ENCODE results near the gene PRKN.

The PRKN gene

DNA sequence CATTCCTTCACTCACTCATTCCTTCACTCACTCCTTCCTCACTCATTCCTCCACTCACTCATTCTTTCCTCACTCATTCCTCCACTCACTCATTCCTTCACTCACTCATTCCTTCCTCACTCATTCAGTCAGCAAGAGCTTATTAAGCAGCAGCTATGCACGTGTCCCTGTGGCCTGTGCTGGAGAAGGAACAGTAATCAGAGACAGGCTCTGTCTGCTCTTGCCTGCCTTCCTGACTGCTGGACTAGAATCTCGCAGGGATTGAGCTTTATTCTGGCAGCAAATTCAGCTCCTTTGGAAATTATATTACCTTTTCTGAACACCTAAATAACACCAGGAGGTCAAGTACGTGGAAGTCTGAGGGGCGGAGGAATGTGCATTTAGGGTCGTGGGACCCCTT is 1314.8 kb downstream of the PRKN start (continued):
- TF ChIP-seq, protein P1, sequence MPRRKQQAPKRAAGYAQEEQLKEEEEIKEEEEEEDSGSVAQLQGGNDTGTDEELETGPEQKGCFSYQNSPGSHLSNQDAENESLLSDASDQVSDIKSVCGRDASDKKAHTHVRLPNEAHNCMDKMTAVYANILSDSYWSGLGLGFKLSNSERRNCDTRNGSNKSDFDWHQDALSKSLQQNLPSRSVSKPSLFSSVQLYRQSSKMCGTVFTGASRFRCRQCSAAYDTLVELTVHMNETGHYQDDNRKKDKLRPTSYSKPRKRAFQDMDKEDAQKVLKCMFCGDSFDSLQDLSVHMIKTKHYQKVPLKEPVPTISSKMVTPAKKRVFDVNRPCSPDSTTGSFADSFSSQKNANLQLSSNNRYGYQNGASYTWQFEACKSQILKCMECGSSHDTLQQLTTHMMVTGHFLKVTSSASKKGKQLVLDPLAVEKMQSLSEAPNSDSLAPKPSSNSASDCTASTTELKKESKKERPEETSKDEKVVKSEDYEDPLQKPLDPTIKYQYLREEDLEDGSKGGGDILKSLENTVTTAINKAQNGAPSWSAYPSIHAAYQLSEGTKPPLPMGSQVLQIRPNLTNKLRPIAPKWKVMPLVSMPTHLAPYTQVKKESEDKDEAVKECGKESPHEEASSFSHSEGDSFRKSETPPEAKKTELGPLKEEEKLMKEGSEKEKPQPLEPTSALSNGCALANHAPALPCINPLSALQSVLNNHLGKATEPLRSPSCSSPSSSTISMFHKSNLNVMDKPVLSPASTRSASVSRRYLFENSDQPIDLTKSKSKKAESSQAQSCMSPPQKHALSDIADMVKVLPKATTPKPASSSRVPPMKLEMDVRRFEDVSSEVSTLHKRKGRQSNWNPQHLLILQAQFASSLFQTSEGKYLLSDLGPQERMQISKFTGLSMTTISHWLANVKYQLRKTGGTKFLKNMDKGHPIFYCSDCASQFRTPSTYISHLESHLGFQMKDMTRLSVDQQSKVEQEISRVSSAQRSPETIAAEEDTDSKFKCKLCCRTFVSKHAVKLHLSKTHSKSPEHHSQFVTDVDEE (CRISPR knock-in tag; IDR thresholded peaks at IDR 0.05), result no peak
- TF ChIP-seq, protein P2, sequence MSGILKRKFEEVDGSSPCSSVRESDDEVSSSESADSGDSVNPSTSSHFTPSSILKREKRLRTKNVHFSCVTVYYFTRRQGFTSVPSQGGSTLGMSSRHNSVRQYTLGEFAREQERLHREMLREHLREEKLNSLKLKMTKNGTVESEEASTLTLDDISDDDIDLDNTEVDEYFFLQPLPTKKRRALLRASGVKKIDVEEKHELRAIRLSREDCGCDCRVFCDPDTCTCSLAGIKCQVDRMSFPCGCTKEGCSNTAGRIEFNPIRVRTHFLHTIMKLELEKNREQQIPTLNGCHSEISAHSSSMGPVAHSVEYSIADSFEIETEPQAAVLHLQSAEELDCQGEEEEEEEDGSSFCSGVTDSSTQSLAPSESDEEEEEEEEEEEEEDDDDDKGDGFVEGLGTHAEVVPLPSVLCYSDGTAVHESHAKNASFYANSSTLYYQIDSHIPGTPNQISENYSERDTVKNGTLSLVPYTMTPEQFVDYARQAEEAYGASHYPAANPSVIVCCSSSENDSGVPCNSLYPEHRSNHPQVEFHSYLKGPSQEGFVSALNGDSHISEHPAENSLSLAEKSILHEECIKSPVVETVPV (CRISPR knock-in tag; IDR thresholded peaks at IDR 0.05), result no peak
- TF ChIP-seq OSR1 (CRISPR knock-in tag; IDR thresholded peaks at IDR 0.05), result no peak
- TF ChIP-seq PPARA (CRISPR knock-in tag; IDR thresholded peaks at IDR 0.05; ENCODE audit: borderline replicate concordance), result no peak
- no peak for TF ChIP-seq ZFP3 (CRISPR knock-in tag; IDR thresholded peaks at IDR 0.05)
- no peak for TF ChIP-seq ESRRG (CRISPR knock-in tag; IDR thresholded peaks at IDR 0.05)
- TF ChIP-seq ZNF8 (CRISPR knock-in tag; IDR thresholded peaks at IDR 0.05), result no peak
- no peak for TF ChIP-seq CSDC2 (CRISPR knock-in tag; IDR thresholded peaks at IDR 0.05)
- no peak for TF ChIP-seq ZFP30 (CRISPR knock-in tag; IDR thresholded peaks at IDR 0.05)
- TF ChIP-seq, protein P3, sequence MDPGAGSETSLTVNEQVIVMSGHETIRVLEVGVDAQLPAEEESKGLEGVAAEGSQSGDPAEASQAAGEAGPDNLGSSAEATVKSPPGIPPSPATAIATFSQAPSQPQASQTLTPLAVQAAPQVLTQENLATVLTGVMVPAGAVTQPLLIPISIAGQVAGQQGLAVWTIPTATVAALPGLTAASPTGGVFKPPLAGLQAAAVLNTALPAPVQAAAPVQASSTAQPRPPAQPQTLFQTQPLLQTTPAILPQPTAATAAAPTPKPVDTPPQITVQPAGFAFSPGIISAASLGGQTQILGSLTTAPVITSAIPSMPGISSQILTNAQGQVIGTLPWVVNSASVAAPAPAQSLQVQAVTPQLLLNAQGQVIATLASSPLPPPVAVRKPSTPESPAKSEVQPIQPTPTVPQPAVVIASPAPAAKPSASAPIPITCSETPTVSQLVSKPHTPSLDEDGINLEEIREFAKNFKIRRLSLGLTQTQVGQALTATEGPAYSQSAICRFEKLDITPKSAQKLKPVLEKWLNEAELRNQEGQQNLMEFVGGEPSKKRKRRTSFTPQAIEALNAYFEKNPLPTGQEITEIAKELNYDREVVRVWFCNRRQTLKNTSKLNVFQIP (CRISPR knock-in tag; IDR thresholded peaks at IDR 0.05; ENCODE audit: borderline replicate concordance, low read depth), result no peak

DNA sequence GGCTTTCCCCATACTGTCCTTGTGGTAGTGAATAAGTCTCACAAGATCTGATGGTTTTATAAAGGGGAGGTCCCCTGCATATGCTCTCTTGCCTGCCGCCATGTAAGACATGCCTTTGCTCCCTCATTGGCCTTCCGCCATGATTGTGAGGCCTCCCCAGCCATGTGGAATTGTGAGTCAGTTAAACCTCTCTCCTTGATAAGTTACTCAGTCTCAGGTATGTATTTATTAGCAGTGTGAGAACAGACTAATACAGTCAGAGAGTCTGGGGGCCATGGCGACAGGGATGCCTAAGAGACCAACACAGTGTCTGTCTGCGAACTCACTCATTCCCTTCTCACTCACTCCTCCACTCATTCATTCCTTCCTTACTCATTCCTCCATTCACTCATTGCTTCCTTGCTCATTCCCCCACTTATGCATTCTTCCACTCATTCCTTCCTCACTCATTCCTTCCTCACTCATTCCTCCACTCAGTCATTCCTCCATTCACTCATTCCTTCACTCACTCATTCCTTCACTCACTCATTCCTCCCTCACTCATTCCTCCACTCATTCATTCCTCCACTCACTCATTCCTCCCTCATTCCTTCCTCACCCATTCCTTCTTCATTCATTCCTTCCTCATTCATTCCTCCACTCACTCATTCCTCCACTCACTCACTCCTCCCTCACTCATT is 1316.2 kb downstream of the PRKN start:
- TF ChIP-seq TCF4 (CRISPR knock-in tag; IDR thresholded peaks at IDR 0.05; ENCODE audit: borderline replicate concordance) (no peak), ISL1 (CRISPR knock-in tag; IDR thresholded peaks at IDR 0.05) (no peak), ZNF70 (CRISPR knock-in tag; IDR thresholded peaks at IDR 0.05) (no peak)
- TF ChIP-seq, protein P1 (CRISPR knock-in tag; IDR thresholded peaks at IDR 0.05), result no peak
- TF ChIP-seq, protein P4, sequence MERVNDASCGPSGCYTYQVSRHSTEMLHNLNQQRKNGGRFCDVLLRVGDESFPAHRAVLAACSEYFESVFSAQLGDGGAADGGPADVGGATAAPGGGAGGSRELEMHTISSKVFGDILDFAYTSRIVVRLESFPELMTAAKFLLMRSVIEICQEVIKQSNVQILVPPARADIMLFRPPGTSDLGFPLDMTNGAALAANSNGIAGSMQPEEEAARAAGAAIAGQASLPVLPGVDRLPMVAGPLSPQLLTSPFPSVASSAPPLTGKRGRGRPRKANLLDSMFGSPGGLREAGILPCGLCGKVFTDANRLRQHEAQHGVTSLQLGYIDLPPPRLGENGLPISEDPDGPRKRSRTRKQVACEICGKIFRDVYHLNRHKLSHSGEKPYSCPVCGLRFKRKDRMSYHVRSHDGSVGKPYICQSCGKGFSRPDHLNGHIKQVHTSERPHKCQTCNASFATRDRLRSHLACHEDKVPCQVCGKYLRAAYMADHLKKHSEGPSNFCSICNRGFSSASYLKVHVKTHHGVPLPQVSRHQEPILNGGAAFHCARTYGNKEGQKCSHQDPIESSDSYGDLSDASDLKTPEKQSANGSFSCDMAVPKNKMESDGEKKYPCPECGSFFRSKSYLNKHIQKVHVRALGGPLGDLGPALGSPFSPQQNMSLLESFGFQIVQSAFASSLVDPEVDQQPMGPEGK (CRISPR knock-in tag; IDR thresholded peaks at IDR 0.05; ENCODE audit: borderline replicate concordance), result no peak
- no peak for ATAC-seq

DNA sequence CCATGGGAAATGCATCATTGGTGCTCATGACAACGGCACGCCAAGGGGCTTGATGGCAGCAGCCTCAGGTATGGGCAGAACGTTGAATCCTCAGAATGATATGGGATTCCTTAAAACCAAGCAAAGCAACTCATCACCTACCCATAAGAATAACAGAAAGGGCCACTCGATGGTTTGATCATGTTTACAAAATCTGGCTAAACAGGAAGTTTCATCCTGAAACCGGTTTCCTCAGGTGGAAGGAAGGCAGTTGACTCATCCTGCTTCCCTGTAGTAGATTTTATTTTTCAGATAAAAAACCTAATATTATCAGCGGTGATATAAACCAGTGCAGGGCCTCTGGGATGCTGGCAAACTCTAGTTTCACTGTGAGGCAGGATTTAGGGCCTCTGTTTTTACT is 1316.8 kb downstream of the PRKN start:
- ATAC-seq, result no peak
- no peak for TF ChIP-seq ESRRG (CRISPR knock-in tag; IDR thresholded peaks at IDR 0.05)
- TF ChIP-seq, protein P3 (CRISPR knock-in tag; IDR thresholded peaks at IDR 0.05; ENCODE audit: borderline replicate concordance, low read depth), result no peak
- no peak for TF ChIP-seq BACH2 (CRISPR knock-in tag; IDR thresholded peaks at IDR 0.05; ENCODE audit: borderline replicate concordance)
- TF ChIP-seq, protein P1 (CRISPR knock-in tag; IDR thresholded peaks at IDR 0.05), result no peak
- TF ChIP-seq TCF4 (CRISPR knock-in tag; IDR thresholded peaks at IDR 0.05; ENCODE audit: borderline replicate concordance), result no peak
- no peak for TF ChIP-seq PPARA (CRISPR knock-in tag; IDR thresholded peaks at IDR 0.05; ENCODE audit: borderline replicate concordance)
- TF ChIP-seq TOX (CRISPR knock-in tag; IDR thresholded peaks at IDR 0.05; ENCODE audit: borderline replicate concordance), result no peak
- TF ChIP-seq, protein P2 (CRISPR knock-in tag; IDR thresholded peaks at IDR 0.05), result no peak
- TF ChIP-seq ARNTL (CRISPR knock-in tag; IDR thresholded peaks at IDR 0.05; ENCODE audit: borderline replicate concordance, low read depth), result no peak
- no peak for TF ChIP-seq ZC3H10 (CRISPR knock-in tag; IDR thresholded peaks at IDR 0.05)
- TF ChIP-seq ZNF565 (CRISPR knock-in tag; conservative IDR thresholded peaks at IDR 0.05; ENCODE audit: low read depth), result no peak

All from SK-N-SH treated with all-trans-retinoic acid at 6 μM for 48 hours (cell line).